NCI-H1092 treated with DMSO at 0.1 percent for 48 hours (cell line): ENCODE results near the gene TCF4.

Experiments
- DNase-seq: peaks from one replicate; lab custom pipeline; 2025; lab: John Stamatoyannopoulos, UW

The TCF4 gene

DNA sequence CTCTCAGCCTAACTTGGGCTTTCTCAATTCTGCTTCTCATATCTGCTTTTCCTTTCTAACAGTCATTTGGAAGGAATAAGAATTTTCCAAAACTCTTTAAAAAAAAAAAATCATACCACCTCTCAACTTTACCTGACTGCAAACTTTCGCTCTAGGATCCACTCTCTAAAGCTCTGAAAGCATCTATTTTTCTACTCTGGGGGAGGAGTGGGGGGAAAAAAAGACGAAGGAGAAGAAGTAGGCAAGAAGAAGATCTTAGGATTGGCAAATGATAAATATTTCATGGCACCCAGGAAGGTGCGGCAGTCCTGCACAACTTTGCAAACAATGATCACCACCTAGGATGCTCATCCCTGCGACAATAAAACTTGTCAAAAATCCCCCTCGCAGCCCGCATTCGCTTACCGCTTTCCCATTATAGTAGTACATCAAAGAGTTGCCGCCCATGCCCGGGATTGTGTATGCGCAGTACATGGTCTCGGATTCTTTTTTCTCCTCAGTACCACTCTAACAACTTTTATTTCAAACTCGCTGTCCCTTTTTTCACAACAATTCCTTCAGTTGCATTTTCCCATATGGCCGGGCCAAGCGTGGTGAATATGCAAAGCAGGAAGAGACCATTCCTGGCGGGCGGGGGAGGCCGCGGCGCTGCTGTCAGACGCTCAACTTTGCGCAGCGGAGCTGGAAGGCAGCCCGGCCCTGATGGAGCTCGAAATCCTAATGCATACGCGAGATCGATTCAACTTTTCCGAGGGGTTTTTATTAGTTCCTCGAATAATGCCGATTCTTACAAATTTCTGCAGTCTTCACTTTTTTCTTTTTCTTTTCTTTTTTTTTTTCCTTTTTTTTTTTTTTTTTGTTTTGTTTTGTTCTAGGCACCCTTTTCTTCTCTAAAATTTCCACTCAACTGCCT lies 266.5 kb downstream of the TCF4 start:
- DNase-seq, result peak; percentile 95

DNA sequence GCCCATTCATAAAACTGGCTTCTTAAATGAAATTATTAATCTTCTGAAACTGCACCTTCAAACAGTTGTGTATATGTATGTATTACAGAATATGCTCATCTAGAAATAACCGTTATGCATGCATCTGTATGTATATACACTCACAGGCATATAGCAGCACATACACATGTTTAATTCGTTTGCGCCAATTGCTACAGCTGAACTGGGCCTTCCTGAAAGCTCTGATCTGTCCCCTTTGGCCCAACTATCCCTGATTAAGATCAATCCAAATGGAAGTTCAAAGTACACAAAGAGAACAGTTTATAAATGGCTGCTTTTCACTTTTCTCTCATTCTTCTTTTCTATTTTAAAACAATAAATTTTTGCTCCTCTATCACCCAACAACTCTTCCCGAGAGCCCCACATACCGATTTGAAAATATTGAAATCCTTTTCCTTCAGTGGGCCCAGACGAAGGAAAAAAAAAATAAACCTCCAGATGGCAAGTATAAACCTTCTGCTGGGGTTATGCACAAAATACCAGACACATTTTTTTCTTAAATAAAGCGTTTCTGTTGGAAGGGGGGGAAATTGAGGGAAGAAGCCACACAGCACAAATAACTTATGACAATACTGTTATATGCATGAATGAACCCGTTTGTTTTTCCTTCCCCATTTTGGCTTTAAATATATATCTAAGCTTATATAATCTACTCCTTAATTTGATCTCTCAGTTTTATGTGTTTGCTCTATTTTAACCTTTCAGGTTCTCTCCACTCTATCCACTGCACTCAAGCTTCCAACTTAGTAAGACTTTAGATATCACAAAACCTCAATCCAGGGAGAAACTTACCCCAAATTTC lies 267.3 kb downstream of the TCF4 start:
- DNase-seq, result peak; percentile 77

DNA sequence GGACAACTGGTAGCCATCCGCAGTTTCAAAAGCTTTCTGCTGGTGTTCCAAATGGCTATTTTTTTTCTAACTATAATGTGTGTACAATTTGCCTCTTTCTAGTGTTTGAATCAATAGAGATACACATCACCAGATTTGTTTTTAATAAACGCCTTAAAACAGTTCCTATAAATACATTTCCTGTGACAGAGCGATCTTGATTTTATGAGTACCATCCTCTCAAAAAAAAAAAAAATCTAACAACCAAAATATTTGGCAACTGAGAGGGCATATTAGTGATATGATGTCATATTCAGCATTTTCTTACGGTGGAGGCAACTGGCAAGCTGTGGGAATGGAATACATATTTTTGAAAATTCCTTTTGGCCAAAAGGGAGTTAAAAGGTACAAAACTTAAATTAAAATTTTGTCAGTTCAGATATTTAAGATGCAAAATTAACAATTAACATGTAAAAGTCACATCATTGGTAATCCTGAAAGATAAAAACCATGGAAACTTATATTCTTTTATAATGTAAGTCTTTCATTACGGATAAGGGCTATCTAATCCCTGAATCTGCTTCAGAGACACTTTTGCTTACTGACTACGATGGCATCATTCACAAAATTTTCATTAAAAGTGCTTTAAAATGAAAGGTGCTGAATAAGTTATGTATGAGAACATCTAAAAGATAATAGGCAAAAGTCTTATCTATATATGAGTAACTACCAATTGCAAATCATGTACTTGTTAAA lies 268.4 kb downstream of the TCF4 start:
- DNase-seq, result peak; percentile 86

DNA sequence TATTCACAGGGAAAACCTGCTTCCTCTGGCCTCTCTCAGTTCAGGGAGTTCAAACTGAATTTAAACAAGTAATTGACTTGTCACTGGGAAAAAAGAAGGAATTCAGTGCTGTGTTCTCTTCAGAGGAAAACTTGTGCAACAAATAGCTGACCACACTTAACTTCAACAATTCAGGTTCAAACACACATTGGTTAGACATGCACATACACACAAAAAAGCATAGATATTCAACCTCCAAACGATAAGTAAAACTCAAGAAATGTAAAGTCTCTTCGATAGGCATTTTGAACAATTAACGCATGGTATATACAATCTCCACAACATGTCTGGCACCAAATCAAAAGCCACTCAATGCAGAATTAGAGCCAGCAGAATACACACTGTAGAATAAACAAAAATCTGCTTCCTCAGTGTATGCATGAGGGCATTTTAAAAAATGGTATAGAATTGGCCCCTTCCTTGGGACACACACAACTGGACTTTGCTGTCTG lies 269.0 kb downstream of the TCF4 start:
- peak; percentile 86 for DNase-seq

DNA sequence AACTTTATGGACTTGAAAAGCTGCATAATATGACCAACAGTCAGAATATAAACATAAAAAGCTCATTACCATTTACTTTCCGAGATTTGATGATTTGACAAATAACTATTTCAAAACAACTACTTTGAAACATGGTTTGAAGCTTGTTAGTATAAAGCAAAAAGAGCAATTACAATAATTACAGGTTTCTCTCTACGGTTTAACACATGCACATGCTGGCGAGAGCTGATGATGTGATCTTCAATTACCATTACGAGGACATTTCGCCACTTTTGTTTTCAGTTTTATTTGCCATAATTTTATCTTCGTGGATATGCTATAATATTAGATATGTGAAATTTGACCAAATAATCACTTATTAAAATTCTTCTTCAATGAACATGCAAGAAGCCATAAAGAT lies 270.1 kb downstream of the TCF4 start:
- DNase-seq, result peak; percentile 73

DNA sequence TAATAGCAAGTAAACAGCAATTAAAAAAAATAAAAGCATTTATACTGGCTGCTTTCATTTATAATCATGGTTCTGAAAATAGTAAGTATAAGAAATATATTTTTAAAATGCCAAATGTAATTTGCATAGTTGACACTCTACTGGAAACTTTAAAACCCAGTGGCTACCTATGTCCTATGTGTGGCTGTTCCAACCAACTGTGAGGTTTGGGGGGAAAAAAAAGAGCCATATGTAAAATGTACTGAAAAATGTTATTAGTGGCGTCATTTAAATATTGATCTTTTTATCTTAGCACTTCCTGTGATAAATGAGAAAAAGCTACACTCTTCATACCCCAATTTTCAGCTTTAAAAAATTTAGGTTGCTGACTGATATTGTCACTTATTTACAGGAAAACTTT lies 270.7 kb downstream of the TCF4 start:
- peak; percentile 72 for DNase-seq

DNA sequence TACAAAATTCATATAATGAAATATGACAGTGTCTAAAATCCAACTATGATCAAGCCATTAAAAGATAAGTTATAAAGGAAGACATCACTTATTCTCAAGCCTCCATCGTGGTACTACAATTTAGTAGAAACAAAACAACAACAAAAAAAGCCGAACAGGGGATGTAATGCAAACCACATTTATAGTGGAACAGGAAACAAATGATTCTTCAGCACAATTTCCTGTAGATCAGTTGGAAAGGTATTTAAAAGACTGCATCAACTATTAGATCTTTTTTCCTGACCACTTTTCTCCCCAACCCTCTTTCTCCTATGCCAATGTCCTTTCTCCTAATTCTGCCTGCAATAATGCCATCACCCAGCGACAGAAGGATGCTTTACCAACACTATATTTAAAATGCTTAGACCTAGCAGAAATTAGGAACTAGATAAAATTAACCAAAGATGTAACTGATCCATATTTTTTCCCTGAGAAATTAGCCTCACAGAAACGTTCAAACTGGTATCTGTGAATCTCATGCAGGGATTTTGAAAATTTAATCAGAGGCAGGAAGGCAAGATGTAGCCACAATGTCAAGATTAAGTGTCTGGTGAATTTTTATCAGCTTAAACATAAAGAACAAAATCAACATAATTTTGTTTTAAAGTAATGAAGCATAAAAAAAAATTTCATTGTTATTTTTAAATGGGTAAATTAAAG lies 271.4 kb downstream of the TCF4 start:
- peak; percentile 36 for DNase-seq

DNA sequence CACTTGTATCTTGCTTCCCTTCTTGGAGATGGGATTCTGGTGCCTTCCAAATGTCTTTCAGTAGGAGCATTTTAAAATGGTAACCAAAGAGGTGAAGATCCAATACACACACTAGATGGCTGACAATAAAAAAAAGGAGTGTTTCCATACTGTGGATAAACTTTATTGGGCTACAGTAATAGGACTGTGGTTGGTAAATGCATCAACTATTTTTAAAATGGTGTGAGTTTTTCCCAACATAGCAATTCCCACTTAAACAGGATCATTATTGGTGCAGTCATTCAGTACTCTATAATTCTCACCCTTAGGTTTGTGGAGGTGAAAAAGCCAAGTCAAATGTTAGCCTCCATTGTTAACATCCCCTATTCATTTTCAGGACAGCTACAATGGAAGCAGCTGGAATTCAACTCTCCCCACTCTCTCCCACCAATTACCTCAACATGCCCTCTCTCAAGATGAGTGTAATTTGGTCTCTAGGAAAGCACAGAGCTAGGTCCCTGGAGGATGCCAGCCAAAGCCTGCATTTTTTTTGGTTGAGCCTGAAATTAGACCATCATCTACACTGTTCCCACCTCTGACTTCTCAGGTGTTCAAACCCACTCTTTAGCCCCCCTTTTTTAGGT lies 273.3 kb downstream of the TCF4 start:
- peak; percentile 89 for DNase-seq

DNA sequence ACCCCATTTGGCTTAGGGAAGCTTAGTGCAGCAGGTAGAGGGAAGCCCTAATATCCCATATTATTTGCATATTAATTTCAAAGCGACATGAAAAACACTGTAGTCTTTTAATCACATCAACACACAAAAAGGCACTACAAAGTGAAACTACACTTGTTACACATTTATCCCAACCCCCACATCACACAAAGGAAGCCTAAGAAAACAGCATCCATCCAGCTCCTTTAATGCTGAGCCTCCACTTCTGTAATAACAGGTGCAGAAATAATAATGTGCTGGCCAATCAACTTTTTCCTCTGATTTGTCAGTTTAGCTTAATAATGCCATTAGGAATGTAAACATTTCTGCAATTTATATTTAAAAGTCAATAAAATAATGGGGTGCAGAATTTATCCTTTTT lies 274.0 kb downstream of the TCF4 start:
- no peak for DNase-seq

DNA sequence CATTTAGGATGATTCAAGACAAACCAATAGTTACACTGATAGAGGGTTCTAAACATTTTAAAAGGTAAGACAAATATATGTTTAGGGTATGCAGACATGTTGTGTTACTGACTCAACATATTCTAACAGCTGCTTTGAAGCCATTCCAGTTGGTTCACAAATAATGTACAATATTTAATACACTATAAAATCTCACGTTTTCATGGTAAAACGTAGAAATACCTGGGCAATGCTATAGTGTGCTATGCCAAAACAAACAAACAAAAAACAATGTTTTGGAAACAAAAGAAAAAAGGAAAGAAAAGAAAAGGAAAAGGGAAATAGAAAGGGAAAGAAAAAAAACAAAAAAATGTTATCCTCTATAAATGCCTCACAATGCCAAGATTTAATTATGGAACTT lies 277.1 kb downstream of the TCF4 start:
- no peak for DNase-seq

DNA sequence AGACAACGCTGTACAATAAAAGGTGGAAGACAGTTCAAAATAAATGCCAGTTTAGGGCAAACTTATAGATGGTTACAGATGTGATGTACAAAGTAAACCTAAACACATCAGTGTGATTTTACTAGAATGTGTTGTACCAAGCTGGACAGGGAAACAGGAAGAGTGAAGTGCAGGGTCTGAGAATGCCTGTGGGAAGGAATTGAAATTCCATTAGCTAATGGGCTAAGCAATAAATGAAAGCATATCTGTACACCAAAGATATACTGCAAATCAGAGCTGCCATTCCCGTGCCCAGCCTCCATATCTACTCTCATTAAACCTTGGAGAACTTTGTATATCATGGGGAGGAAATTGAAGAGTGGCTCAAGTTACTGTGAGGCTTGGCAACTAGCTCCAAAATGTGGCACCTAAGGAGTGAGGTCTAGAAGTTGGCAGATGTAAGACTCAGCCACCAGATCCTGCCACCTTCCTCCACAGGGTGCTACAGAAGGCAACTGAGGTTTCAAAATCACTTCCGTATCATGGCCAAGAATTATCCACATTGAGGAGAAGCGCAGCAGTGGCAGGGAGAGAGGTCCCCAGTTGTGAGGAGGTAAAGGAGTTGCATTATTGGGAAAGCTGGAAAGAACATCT lies 277.8 kb downstream of the TCF4 start:
- DNase-seq, result no peak

DNA sequence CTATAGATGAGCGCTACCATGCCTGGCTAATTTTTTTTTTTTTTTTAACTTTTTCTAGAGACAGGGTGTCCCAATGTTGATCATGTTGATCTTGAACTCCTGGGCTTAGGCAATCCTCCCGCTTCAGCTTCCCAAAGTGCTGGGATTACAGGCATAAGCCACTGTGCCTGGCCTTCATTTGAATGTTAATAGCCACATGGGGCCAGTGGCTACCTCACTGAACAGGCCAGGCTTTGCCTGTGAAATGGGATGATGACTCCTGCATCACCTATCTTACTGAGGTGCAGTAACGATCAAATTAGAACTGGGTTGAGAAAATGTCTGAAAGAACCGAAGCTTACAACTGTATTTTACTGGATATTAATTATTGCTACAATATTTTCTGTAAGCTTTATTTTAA lies 278.7 kb downstream of the TCF4 start:
- DNase-seq, result no peak

DNA sequence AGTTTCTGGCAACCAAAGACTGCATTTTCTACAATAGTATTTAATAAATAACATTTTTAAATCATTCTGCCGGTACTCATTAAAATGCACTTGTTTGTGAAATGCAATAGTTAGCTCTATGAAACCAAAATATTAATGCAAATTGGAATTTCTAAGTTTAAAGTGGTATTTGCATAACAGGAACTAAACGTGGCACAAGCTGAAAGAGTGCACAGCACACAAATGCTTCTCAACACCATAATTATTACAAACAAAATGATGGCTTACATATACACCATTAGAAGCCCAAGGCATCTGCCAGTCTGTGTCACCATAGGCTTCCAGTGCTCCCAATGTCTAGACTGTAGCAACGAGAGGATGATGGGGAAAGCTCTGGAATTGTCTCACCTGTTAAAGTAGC lies 280.5 kb downstream of the TCF4 start:
- no peak for DNase-seq

DNA sequence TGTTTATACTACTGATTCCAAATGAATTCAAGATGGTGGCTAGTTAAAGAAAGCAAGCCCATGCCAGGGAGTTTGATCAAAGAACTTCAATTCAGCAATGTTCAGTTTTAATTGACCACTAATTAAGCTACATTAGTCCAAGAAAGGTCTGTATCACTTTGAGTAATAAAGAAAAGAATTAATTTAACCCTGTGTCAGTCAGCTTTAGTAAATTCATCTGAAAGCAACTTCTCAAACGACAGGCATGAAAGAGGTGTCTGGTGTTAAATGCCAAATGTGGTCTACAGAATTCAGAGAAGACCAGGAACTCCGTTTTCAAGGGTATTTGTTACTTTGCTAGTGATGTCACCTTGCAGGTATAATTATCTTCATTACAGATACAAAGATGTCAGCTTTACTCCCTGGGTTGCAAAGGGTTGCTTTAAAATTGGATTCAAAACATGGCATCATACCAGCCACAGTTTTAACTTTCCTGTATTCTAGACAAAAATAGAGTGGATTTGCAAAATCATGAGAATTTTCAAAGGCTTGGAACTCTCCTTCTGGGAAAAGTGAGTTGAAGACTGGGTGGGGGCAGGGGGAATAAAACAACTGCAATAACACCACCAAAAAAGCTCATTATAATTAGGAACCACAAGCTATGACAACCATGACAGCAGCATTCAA lies 281.5 kb downstream of the TCF4 start:
- DNase-seq, result no peak

DNA sequence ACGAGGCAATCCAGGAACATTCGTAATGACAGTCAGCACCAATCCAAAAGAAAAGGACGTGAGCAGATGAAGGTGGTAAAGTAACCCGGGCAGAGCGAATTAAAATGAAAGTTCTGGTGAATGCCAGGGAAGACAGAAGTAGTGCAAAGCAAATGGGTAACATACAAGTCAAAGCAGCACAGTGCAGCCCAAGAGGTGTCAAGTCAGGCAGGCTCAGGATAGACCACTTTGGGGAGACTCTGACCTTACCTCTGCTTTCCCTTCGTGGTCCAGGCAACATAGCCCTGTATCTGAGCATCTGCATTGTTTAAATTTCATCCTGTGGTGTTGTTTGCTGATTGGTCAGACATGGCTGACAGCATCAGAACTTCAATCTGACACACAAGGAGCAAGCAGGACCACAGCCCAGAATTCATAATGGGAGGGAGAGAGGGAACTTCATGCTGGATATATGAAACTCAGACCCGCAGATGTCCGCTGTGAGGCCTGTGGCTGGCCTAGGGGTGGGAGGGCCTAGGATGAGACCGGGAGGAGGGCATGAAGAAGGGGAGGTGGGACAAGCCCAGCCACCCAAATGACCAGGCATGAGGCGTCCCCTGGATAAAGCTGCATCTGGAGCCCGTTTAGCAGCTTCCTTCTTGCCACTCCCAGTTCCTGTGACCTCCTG lies 285.7 kb downstream of the TCF4 start:
- peak; percentile 44 for DNase-seq

DNA sequence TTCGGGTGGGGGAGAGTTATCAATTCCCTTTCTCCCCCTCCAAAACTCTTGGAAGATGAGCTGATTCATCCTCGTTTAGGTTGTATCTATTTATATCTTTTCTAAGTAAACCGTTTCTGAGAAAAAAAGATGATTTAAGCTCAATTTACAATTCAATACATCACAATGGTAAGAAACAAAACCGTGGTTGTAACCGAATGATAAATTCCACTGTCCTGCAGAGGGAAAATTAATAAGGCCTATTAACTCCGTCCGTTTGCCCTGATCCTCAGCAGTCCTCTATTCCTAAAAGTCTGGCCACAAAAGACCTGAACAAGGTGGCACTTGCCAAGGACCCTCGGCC lies 286.2 kb downstream of the TCF4 start:
- DNase-seq, result no peak

DNA sequence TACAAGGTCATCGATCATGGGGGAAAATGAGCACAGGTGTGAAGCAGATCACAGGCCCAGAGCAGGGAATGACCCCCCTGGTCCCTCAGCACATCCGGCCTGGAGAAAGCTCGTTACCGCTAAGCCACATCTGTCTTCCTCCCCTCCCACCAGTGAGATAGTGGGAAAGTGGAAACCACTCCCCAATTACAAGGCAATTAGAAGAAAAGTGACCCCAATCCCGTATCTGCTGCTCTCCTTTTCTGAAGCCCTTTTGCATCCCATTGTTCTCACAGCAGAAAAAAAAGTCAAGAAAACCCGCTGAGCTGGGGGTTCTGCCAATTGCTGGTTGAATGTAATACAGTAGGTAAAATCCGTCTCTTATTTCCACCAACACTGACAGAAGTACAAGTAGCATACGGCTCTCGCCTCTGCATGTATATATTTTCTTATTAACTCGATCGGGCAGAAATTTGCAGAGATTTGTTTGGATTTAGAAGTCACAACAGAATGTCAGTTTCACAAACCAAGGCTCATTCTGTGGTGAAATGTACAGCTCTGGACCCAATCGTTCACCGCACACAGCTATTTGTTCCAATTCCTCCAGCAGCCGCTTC lies 287.0 kb downstream of the TCF4 start:
- DNase-seq, result peak; percentile 90

DNA sequence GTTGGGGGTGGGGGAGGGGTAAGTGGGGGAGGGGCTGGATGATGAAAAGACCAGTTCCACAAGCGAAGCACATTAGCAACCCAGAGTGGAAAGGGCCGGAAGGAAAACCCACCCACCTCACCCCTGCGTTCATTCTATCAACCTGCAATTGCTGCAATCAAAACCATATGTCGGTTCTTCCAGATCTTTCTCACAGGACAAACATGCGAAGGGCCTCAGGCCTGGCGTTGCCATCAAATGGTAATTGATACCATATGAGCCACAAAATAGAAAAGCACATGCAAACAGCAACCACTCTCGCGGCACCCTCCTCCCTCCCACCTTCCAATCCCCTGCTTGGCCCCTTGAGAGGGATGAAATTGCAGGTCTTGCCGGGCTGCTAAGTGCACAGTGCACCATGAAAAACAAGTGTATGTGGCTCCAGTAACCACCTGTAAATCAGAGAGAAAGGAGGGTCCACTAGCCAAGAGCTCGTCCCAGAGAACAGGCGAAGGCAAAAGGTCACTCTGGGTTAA lies 287.5 kb downstream of the TCF4 start:
- DNase-seq, result peak; percentile 90

DNA sequence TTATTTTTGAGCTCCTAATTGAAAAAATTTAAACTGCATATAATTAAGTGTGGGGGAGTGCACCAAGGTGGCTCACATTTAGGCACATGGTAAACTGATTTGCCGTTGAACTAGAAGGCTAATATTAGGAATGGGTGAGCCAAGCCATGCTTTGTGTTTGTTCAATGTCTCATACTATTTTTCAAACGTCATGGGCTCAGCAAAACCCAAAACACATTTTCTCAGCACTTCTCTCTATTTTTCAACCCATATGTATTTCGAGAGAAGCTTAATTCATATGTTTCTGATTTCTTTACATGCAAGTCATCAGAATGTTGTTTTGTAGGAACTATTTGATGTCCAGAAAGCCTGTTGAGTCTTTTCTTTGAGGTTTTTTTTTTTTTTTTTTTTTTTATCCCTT lies 291.2 kb downstream of the TCF4 start:
- no peak for DNase-seq
